Measurements from ENCODE around the gene VAPA. TPM values are rescaled to one million over a fixed set of nuclear protein-coding genes. Genes with fewer than 3 reads are reported as not detected.

The VAPA gene
- total and polyA plus RNA-seq, 12 donors: 33.2 to 269 (median 219) TPM

GRCh38 chr18:9884090-9884489, 29.7 kb upstream of the VAPA start:
- WGBS, 2 donors: 78 to 82% methylated on average over 6 of the region's 6 CpGs
- H3K9me3 ChIP-seq: no peaks in the 10 kb centered on the region

GRCh38 chr18:9884532-9885140, 29.2 kb upstream of the VAPA start:
- WGBS, 2 donors: 83 to 84% methylated on average over 12 of the region's 12 CpGs
- intact Hi-C loops (cut with DNase I): no loop called here
- DNase-seq (no peak), ATAC-seq (no peak)
- Histone ChIP-seq H3K27me3 (no peaks in the 10 kb centered on the region), H3K27ac (no peak overlapping the region), H3K4me1 (no peaks in the 10 kb centered on the region), H3K4me3 (no peak overlapping the region), H3K36me3 (no peaks in the 10 kb centered on the region), H3K9me3 (no peaks in the 10 kb centered on the region)
- TF ChIP-seq, protein P1, sequence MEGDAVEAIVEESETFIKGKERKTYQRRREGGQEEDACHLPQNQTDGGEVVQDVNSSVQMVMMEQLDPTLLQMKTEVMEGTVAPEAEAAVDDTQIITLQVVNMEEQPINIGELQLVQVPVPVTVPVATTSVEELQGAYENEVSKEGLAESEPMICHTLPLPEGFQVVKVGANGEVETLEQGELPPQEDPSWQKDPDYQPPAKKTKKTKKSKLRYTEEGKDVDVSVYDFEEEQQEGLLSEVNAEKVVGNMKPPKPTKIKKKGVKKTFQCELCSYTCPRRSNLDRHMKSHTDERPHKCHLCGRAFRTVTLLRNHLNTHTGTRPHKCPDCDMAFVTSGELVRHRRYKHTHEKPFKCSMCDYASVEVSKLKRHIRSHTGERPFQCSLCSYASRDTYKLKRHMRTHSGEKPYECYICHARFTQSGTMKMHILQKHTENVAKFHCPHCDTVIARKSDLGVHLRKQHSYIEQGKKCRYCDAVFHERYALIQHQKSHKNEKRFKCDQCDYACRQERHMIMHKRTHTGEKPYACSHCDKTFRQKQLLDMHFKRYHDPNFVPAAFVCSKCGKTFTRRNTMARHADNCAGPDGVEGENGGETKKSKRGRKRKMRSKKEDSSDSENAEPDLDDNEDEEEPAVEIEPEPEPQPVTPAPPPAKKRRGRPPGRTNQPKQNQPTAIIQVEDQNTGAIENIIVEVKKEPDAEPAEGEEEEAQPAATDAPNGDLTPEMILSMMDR (IDR thresholded peaks at IDR 0.05): no peak

More at GRCh38 chr18:9884090-9884489, 29.7 kb upstream of the VAPA start:
- Histone ChIP-seq H3K4me1 (no peaks in the 10 kb centered on the region), H3K27me3 (no peaks in the 10 kb centered on the region), H3K4me3 (no peak overlapping the region), H3K27ac (no peak overlapping the region), H3K36me3 (no peaks in the 10 kb centered on the region)
- DNase-seq (no peak), ATAC-seq (no peak)
- TF ChIP-seq, protein P1 (IDR thresholded peaks at IDR 0.05): no peak
- intact Hi-C loops (cut with DNase I): no loop called here

- DNase-seq (no peak), ATAC-seq (no peak)
- TF ChIP-seq, protein P1 (IDR thresholded peaks at IDR 0.05): no peak
- intact Hi-C loops (cut with DNase I): no loop called here
- H3K4me1 ChIP-seq: peaks cover 0 to 5% (median 0%) of the 10 kb centered on the region in 9 donors
- no peaks in the 10 kb centered on the region for H3K27me3 ChIP-seq
- no peak within 1 kb of the TSS for H3K4me3 ChIP-seq
- no peaks in the 10 kb centered on the region for H3K9me3 ChIP-seq
- 91 to 93% methylated on average over 8 of the region's 8 CpGs for WGBS, 2 donors
- H3K36me3 ChIP-seq: no peaks in the 10 kb centered on the region
- no peak within 1 kb of the TSS for H3K27ac ChIP-seq
These were observed 28.4 kb upstream of the VAPA start, which contains the start of gene TXNDC2 for GRCh38 chr18:9885170-9886004. TXNDC2 (plus strand) TSS chr18:9885973; CDS start chr18:9886681, 708 bp downstream.

DNA sequence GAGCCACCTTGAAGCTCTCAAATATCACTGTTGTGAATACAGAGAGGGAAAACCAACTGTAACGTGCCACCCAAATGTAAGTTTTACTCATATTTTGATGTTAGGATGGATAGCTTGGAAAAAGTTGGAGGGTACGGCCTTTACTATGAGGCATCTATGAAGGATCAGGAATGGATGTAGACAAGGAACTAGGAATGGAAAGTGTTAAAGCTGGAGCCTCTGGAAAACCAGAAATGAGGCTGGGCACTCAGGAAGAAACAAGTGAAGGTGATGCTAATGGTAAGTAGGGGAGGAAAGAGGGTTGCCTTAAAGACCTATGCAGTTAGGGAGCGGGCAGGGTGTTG, 27.8 kb upstream of the VAPA start:
- Histone ChIP-seq H3K27ac (no peak overlapping the region), H3K27me3 (no peaks in the 10 kb centered on the region), H3K9me3 (no peaks in the 10 kb centered on the region), H3K36me3 (no peaks in the 10 kb centered on the region), H3K4me1 (peaks cover 0 to 7% (median 0%) of the 10 kb centered on the region in 9 donors), H3K4me3 (no peak overlapping the region)
- intact Hi-C loops (cut with DNase I): no loop called here
- TF ChIP-seq, protein P1 (IDR thresholded peaks at IDR 0.05): no peak
- ATAC-seq (no peak), DNase-seq (no peak)
- 97 to 98% methylated on average over 3 of the region's 3 CpGs for WGBS, 2 donors
